MM.1S (cell line): ENCODE data around the gene BRD3OS.

Experiments used
- EZH2 ChIP-seq: fragments of 300-600 bp; sonication (generic); optimal IDR thresholded peaks from 2 replicates; pipeline ENCODE3; 2017; ENCODE audit warnings: low read depth, mild to moderate bottlenecking, antibody characterized with exemption, low read length, mixed read lengths
- TF ChIP-seq, protein P1 (sequence below): fragments of 300-600 bp; sonication (generic); IDR thresholded peaks from 2 replicates; pipeline ENCODE4 v1.5.1; 2016; ENCODE audit warnings: antibody characterized with exemption, low read length, mixed read lengths

DNA sequence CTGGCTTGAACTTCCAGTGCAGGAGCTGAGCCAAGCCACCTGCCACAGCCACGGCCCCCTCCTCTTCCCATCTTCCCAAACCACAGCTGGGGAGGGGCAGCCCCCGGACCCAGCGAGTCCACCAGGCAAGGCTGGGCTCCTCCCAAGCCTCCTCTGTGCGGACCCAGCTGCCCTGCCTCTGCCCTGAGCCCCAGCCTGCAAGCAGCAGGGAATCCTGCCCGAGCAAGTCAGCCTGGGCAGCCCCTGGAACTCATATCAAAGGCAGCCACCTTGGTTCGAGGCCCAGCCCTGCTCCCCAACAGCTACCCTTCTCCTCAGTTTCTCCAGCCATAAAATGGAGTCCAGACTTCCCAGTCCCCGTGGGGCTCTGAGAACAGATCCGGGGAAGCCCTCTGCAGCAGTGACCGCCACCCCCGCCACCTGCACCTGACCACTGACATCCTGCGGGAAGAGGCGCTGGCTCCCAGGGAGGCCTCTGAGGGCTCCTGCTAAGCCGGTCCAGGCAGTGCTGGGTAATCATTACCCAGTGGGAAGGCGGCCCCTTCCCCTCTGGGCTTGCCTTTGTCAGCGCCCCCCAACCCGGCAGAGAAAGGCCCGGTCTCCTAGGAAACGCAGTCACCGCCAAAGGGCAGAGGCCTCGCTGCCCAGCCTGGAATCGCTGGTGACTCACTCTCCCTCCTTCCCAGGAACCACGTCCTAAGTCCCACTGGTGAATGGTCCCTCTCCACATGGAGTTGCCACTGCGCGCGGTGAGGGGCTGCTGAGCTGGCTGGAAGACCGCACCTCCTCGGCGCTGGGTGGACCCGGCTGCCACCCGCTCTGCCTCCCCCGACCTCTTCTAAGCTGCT, 34.7 kb upstream of the BRD3OS start:
- TF ChIP-seq, protein P1, sequence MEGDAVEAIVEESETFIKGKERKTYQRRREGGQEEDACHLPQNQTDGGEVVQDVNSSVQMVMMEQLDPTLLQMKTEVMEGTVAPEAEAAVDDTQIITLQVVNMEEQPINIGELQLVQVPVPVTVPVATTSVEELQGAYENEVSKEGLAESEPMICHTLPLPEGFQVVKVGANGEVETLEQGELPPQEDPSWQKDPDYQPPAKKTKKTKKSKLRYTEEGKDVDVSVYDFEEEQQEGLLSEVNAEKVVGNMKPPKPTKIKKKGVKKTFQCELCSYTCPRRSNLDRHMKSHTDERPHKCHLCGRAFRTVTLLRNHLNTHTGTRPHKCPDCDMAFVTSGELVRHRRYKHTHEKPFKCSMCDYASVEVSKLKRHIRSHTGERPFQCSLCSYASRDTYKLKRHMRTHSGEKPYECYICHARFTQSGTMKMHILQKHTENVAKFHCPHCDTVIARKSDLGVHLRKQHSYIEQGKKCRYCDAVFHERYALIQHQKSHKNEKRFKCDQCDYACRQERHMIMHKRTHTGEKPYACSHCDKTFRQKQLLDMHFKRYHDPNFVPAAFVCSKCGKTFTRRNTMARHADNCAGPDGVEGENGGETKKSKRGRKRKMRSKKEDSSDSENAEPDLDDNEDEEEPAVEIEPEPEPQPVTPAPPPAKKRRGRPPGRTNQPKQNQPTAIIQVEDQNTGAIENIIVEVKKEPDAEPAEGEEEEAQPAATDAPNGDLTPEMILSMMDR, result no peak
- no peak for TF ChIP-seq EZH2
